Measurements from ENCODE around the gene SLC23A3. TPM values are rescaled to one million over a fixed set of nuclear protein-coding genes. Genes with fewer than 3 reads are reported as not detected.
A peak's percentile ranks its signal among the peaks of the same experiment; 100 is the strongest.

Gene SLC23A3
- total RNA-seq, 2 experiments from 2014 or later, result 2.7 to 6.7 TPM

DNA sequence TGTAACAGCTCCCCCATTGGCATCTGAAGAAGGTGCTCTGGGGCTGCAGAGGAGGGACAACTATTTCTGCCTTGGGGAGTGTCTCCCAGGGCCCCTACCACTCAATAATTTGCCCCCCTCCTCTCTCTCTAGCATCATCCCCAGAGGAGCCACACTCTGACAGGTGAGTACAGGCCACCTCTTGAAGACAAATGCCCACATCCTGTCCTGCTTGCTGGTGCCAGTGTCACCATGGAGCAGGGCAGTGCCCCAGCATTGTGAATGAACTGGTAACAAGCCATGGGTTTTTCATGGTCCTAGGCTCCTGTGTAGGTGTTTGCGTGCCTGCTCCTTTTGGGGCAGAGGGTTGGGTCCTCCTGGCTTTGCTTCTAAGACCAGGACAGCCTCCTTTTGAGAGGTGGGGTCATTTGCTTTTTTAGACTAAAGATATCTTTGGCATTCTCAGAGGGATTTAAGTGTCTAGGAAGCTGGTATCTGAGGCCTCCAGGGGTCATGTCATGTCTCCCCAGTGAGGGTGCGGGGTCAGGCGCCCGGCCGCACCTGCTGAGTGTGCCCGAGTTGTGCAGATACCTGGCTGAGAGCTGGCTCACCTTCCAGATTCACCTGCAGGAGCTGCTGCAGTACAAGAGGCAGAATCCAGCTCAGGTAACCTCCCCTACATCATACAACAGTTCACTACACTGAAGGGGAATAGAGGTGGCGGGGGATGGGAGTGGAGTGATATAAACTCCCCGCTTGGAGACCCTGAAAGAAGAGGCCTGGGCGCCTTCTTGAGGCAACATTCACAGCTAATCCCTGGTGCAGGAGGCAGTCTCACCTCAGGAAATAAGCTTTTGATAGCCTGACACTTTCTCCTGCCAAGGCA lies 10.0 kb upstream of the SLC23A3 start:
- no peak overlapping the region for H2AFZ ChIP-seq (ENCODE audit: low read length)
- no peak for TF ChIP-seq CTCF (conservative IDR thresholded peaks at IDR 0.05; ENCODE audit: low read length)
- TF ChIP-seq EZH2phosphoT487 (IDR thresholded peaks at IDR 0.05; ENCODE audit: borderline replicate concordance, low read depth, low read length), result no peak
- peaks cover 26% of the 10 kb centered on the region; the same call in 1 of the 2 replicates for H3K79me2 ChIP-seq (ENCODE audit: insufficient read depth, low read depth, low read length)
- H3K27ac ChIP-seq (ENCODE audit: low read depth, low read length, poor library complexity, severe bottlenecking), result no peak overlapping the region
- no TSS peak for BruUV-seq (replicated peaks)
- intact Hi-C loops (cut with micrococcal nuclease; ENCODE audit: unreplicated experiment), result loop anchor here (5.0 kb wide), 2 partner anchors 207 to 362 kb away; partner anchors contain the start of genes CHPF, DNPEP and TMEM198
- no peaks in the 10 kb centered on the region for H3K9me2 ChIP-seq (ENCODE audit: insufficient read depth, low read length)
- peak overlapping the region; percentile 95 for H3K4me2 ChIP-seq (ENCODE audit: low read length)
- peaks cover 64% of the 10 kb centered on the region for H3K36me3 ChIP-seq (ENCODE audit: insufficient read depth, low read length)
- no peaks in the 10 kb centered on the region for H3K9me3 ChIP-seq (ENCODE audit: low read length)
- DNase-seq (ENCODE audit: low spot score), result no peak
- 0 out of 2 replicates have a peak, but pooled peaks cover 10% of the 10 kb centered on the region for H4K20me1 ChIP-seq (ENCODE audit: insufficient read depth, low read length)
- ChIA-PET CTCF (ENCODE audit: unreplicated experiment) (no interaction called here), POLR2A (interaction anchor here (1.0 to 1.5 kb wide), 3 partner anchors 26 to 97 kb away, joined by 3 to 7 read pairs (median 3); partner anchors contain the start of gene ZFAND2B)
- peaks cover 18% of the 10 kb centered on the region for H3K4me1 ChIP-seq (ENCODE audit: insufficient read depth, low read length, poor library complexity, severe bottlenecking)
- H3K4me3 ChIP-seq (ENCODE audit: low read depth, low read length, poor library complexity, severe bottlenecking), result peak overlapping the region; percentile 88

DNA sequence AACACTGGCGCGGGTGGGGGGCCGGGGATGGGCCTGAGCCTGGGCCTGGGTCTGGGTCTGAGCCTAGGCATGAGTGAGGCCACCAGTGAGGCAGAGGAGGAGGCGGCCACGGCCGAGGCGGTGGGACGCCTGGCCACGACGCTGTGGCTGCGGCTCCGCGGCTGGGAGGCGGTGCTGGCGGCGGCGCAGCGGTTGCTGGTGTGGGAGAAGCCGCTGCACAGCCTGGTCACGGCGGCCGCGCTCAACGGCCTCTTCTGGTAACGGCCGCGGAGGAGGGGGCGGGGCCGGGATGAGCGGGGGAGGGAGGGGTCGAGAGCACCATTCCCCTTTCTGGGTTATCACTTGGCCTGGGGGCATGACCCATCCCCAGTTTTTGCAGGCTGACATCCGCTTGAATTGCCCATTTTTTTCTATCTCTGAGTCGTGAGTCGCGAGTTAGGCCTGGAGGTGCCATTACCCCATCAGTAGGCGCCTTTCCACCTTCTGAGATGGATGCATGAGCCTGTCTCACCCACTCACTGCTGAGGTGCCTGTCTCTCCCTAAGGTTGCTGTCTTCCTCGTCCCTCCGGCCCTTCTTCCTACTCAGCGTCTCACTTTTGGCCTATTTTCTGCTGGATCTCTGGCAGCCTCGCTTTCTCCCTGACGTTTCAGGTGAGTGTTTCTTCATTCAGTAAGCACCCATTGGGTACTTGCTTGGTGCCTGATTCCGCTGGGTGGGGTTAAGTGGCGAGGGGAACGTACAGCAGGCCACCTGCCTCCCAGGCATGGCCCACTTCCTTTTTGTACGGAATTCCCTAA lies 8.7 kb upstream of the SLC23A3 start:
- POLR2A ChIA-PET, result interaction anchor here (1.5 kb wide), 2 partner anchors 27 to 99 kb away, joined by 3 to 7 read pairs; partner anchors contain the start of gene ZFAND2B
- Histone ChIP-seq H3K4me3 (ENCODE audit: low read depth, low read length, poor library complexity, severe bottlenecking) (peak overlapping the region; percentile 88), H3K36me3 (ENCODE audit: insufficient read depth, low read length) (peaks cover 64% of the 10 kb centered on the region)

More for the DNA sequence above, 8.7 kb upstream of the SLC23A3 start:
- CTCF ChIA-PET (ENCODE audit: unreplicated experiment), result no interaction called here
- intact Hi-C loops (cut with micrococcal nuclease; ENCODE audit: unreplicated experiment), result loop anchor here (1.0 to 5.0 kb wide), 4 partner anchors 51 to 364 kb away; partner anchors contain the start of genes ANKZF1, ATG9A, CHPF and DNPEP
- peak; percentile 53 for DNase-seq (ENCODE audit: low spot score)
- Histone ChIP-seq H3K9me2 (ENCODE audit: insufficient read depth, low read length) (no peaks in the 10 kb centered on the region), H3K27ac (ENCODE audit: low read depth, low read length, poor library complexity, severe bottlenecking) (peak overlapping the region; percentile 92), H2AFZ (ENCODE audit: low read length) (0 out of 2 replicates have a peak overlapping the region, but pooled peaks have one; percentile 39), H4K20me1 (ENCODE audit: insufficient read depth, low read length) (0 out of 2 replicates have a peak, but pooled peaks cover 10% of the 10 kb centered on the region), H3K9me3 (ENCODE audit: low read length) (no peaks in the 10 kb centered on the region), H3K4me2 (ENCODE audit: low read length) (peak overlapping the region; percentile 95), H3K4me1 (ENCODE audit: insufficient read depth, low read length, poor library complexity, severe bottlenecking) (peaks cover 18% of the 10 kb centered on the region), H3K79me2 (ENCODE audit: insufficient read depth, low read depth, low read length) (peaks cover 26% of the 10 kb centered on the region; the same call in 1 of the 2 replicates)
- no TSS peak for BruUV-seq (replicated peaks)
- TF ChIP-seq EZH2phosphoT487 (IDR thresholded peaks at IDR 0.05; ENCODE audit: borderline replicate concordance, low read depth, low read length) (no peak), CTCF (conservative IDR thresholded peaks at IDR 0.05; ENCODE audit: low read length) (no peak)

Data from OCI-LY7 (cell line).